Measurements from ENCODE around the gene CTAG1B. TPM values are rescaled to one million over a fixed set of nuclear protein-coding genes. Genes with fewer than 3 reads are reported as not detected.

Gene CTAG1B
- total and polyA plus RNA-seq, 2 of the 8 experiments (the other 6 are each of a cell fraction or from before 2014, with no cell fraction given), result not detected

GRCh38 chrX:154658957-154659356 is 39.9 kb upstream of the CTAG1B start:
- Histone ChIP-seq H3K4me1 (replicated peaks in 1 of 4; ENCODE audit: control insufficient read depth in 3 of 4, insufficient read depth in 4 of 4, low read length in 3 of 4) (no peaks in the 10 kb centered on the region), H2BK120ac (replicated peaks; ENCODE audit: low read depth, low read length) (no peak overlapping the region), H2AK5ac (ENCODE audit: low read depth, low read length) (no peak overlapping the region), H2BK5ac (ENCODE audit: low read depth, low read length) (no peak overlapping the region), H3K23me2 (ENCODE audit: low read depth, low read length) (no peaks in the 10 kb centered on the region), H3K23ac (ENCODE audit: insufficient read length) (no peak overlapping the region), H2AFZ (ENCODE audit: low read length) (no peak overlapping the region), H2BK20ac (ENCODE audit: low read length) (no peak overlapping the region), H4K91ac (replicated peaks; ENCODE audit: insufficient read length, low read length) (no peak overlapping the region), H3K18ac (ENCODE audit: extremely low read depth, low read length) (no peak overlapping the region), H3K36me3 (ENCODE audit: control insufficient read depth in 2 of 4, insufficient read depth in 4 of 4, low read length in 3 of 4) (no peaks in the 10 kb centered on the region), H4K20me1 (replicated peaks in 1 of 2; ENCODE audit: control insufficient read depth in 1 of 2, insufficient read depth in 2 of 2, low read length in 2 of 2) (no peaks in the 10 kb centered on the region), H3K14ac (ENCODE audit: insufficient read length) (no peak overlapping the region), H3K27me3 (replicated peaks in 1 of 4; ENCODE audit: control insufficient read depth in 3 of 4, extremely low read depth in 1 of 4, insufficient read depth in 3 of 4, low read length in 3 of 4) (no peaks in the 10 kb centered on the region), H3K4ac (replicated peaks; ENCODE audit: insufficient read length, low read depth, low read length) (no peak overlapping the region), H4K8ac (ENCODE audit: extremely low read depth, insufficient read depth, low read length) (no peak overlapping the region), H3K56ac (replicated peaks; ENCODE audit: insufficient read length, low read depth, low read length) (no peak overlapping the region), H2BK15ac (ENCODE audit: low read length) (no peak overlapping the region), H3K79me2 (ENCODE audit: control insufficient read depth in 1 of 2, insufficient read depth in 2 of 2, low read length in 2 of 2) (no peaks in the 10 kb centered on the region), H3K9ac (replicated peaks in 1 of 4; ENCODE audit: extremely low read depth in 1 of 4, low read depth in 3 of 4, low read length in 3 of 4) (no peak overlapping the region), H3K9me3 (ENCODE audit: insufficient read depth in 2 of 2, low read depth in 1 of 2, low read length in 1 of 2) (0 out of 4 replicates have a peak, but pooled peaks cover 0 to 2% of the 10 kb centered on the region in 2 experiments), H3K4me2 (ENCODE audit: insufficient read depth in 1 of 2, low read depth in 2 of 2, low read length in 2 of 2) (no peak overlapping the region), H4K5ac (ENCODE audit: insufficient read length, low read depth, low read length) (no peak overlapping the region), H3K79me1 (ENCODE audit: low read depth, low read length) (no peaks in the 10 kb centered on the region), H3K4me3 (ENCODE audit: extremely low read depth in 1 of 4, insufficient read depth in 2 of 4, low read depth in 3 of 4, low read length in 4 of 4) (no peak overlapping the region), H3K27ac (ENCODE audit: low read depth, low read length) (no peak overlapping the region), H2BK12ac (ENCODE audit: low read depth, low read length) (no peak overlapping the region)
- FAIRE-seq (no peak), DNase-seq (ENCODE audit: low read depth in 1 of 2, low spot score in 2 of 2) (no peak)
- no peak for TF ChIP-seq POU5F1 (IDR thresholded peaks at IDR 0.05; ENCODE audit: low read depth, low read length)
- no peak for TF ChIP-seq BRCA1 (IDR thresholded peaks at IDR 0.05; ENCODE audit: low read depth, low read length)
- TF ChIP-seq, protein P1, sequence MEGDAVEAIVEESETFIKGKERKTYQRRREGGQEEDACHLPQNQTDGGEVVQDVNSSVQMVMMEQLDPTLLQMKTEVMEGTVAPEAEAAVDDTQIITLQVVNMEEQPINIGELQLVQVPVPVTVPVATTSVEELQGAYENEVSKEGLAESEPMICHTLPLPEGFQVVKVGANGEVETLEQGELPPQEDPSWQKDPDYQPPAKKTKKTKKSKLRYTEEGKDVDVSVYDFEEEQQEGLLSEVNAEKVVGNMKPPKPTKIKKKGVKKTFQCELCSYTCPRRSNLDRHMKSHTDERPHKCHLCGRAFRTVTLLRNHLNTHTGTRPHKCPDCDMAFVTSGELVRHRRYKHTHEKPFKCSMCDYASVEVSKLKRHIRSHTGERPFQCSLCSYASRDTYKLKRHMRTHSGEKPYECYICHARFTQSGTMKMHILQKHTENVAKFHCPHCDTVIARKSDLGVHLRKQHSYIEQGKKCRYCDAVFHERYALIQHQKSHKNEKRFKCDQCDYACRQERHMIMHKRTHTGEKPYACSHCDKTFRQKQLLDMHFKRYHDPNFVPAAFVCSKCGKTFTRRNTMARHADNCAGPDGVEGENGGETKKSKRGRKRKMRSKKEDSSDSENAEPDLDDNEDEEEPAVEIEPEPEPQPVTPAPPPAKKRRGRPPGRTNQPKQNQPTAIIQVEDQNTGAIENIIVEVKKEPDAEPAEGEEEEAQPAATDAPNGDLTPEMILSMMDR (IDR thresholded peaks at IDR 0.05; ENCODE audit: control extremely low read depth in 1 of 3, insufficient read depth in 1 of 3, low read depth in 1 of 3, low read length in 3 of 3), result no peak
- TF ChIP-seq SUZ12 (IDR thresholded peaks at IDR 0.05; ENCODE audit: low read length), result no peak
- no peak for TF ChIP-seq TCF12 (IDR thresholded peaks at IDR 0.05; ENCODE audit: low read depth, low read length)
- no peak for TF ChIP-seq CEBPB (IDR thresholded peaks at IDR 0.05; ENCODE audit: low read depth, low read length)
- ChIA-PET POLR2A (ENCODE audit: partially characterized antibody) (no interaction called here), CTCF (ENCODE audit: partially characterized antibody) (no interaction called here)
- 94% methylated on average over 10 of the region's 11 CpGs; no CpG with 5 or more reads in 1 of the 2 experiments for WGBS, 2 experiments (ENCODE audit: extremely low coverage in 1 of 2, insufficient coverage in 1 of 2, insufficient read length in 1 of 2, insufficient replicate concordance in 2 of 2, low coverage in 1 of 2, low lambda C conversion rate in 2 of 2, missing lambda C conversion rate in 1 of 2)
